Prostate gland (tissue), 2 donors: ENCODE data around the gene SND1. TPM values are rescaled to one million over a fixed set of nuclear protein-coding genes. Genes with fewer than 3 reads are reported as not detected.

Source experiments
- DNase-seq: peaks from one replicate; pipeline ENCODE4 v3.0.0-alpha.2; 2019; ENCODE audit warnings: low spot score
- H3K27ac ChIP-seq, 2 donors: fragments of 200-600 bp; sonication (generic); 2 replicates each; pipeline ENCODE4 v1.5.1; 2017 to 2019
- H3K27me3 ChIP-seq: fragments of 200-600 bp; sonication (generic); replicated peaks from 2 replicates; pipeline ENCODE4 v1.5.1; 2019; ENCODE audit not compliant: insufficient read depth
- H3K36me3 ChIP-seq, 2 donors: fragments of 200-600 bp; sonication (generic); 1 replicate in 1 of 2; 2 replicates in 1 of 2; pipeline versions ENCODE4 v1.5.1 to v1.8.1; 2017 to 2019
- H3K4me1 ChIP-seq: fragments of 200-600 bp; sonication (generic); replicated peaks from 2 replicates; pipeline ENCODE4 v1.5.1; 2019
- H3K4me3 ChIP-seq, 2 donors: fragments of 200-600 bp; sonication (generic); 2 replicates each; pipeline ENCODE4 v1.5.1; 2017 to 2019
- H3K9me3 ChIP-seq: fragments of 200-600 bp; sonication (generic); 2 replicates; pipeline ENCODE4 v1.5.1; 2017
- POLR2A ChIP-seq: fragments of 450-650 bp; IDR thresholded peaks from one replicate; pipeline ENCODE4 v1.6.1; 2016; ENCODE audit warnings: antibody characterized with exemption, mild to moderate bottlenecking
- POLR2AphosphoS5 ChIP-seq: sonication (generic); formaldehyde crosslinking; IDR thresholded peaks from one replicate; pipeline ENCODE4 v1.6.1; 2017; ENCODE audit warnings: antibody characterized with exemption
- WGBS: methylation state at CpG from one replicate; pipeline ENCODE4 v1.1.5; 2018; 5-methylcytosine and 5-hydroxymethylcytosine counted together
- intact Hi-C: fragments of 100-400 bp; cut with DNase I; formaldehyde crosslinking; loops from one replicate; pipeline ENCODE4 v1.14.2; 2022
- total RNA-seq, 2 donors: library from RNA; depleted of rRNA; stranded (reverse); fragments of >200 nt; gene quantifications; one replicate each; pipeline ENCODE4 v1.1.0, GENCODE V29; 2016
- TF ChIP-seq, protein P1 (sequence below), 4 experiments: fragments of 200-600 bp in 2 of 4; fragments of 450-650 bp in 2 of 4; sonication (generic) in 2 of 4; IDR thresholded peaks; 1 replicate in 3 of 4; 2 replicates in 1 of 4; pipeline ENCODE4 v1.5.1; 2016 to 2019; ENCODE audit warnings: antibody characterized with exemption in 4 of 4, mild to moderate bottlenecking in 2 of 4, moderate library complexity in 2 of 4

The SND1 gene
- total RNA-seq, 2 donors from 2014 or later = 175 to 190 TPM

- intact Hi-C loops = no loop called here
- WGBS = 81% methylated on average over 12 of the region's 13 CpGs
- H3K36me3 ChIP-seq = no peaks in the 10 kb centered on the region
These were observed 78.8 kb downstream of the SND1 start for GRCh38 chr7:127730658-127731276.

GRCh38 chr7:127731431-127732080 lies 79.6 kb downstream of the SND1 start:
- H3K36me3 ChIP-seq = no peaks in the 10 kb centered on the region
- TF ChIP-seq POLR2AphosphoS5 (no peak), POLR2A (no peak)
- TF ChIP-seq, protein P1, sequence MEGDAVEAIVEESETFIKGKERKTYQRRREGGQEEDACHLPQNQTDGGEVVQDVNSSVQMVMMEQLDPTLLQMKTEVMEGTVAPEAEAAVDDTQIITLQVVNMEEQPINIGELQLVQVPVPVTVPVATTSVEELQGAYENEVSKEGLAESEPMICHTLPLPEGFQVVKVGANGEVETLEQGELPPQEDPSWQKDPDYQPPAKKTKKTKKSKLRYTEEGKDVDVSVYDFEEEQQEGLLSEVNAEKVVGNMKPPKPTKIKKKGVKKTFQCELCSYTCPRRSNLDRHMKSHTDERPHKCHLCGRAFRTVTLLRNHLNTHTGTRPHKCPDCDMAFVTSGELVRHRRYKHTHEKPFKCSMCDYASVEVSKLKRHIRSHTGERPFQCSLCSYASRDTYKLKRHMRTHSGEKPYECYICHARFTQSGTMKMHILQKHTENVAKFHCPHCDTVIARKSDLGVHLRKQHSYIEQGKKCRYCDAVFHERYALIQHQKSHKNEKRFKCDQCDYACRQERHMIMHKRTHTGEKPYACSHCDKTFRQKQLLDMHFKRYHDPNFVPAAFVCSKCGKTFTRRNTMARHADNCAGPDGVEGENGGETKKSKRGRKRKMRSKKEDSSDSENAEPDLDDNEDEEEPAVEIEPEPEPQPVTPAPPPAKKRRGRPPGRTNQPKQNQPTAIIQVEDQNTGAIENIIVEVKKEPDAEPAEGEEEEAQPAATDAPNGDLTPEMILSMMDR (IDR thresholded peaks at IDR 0.05) = no peak
- intact Hi-C loops = no loop called here
- H3K27me3 ChIP-seq = no peaks in the 10 kb centered on the region
- 29% methylated on average over 10 of the region's 10 CpGs for WGBS
- peaks cover 6% of the 10 kb centered on the region for H3K4me1 ChIP-seq
- no peaks in the 10 kb centered on the region for H3K9me3 ChIP-seq
- DNase-seq = peak; percentile 13
- H3K4me3 ChIP-seq = no peak overlapping the region
- peak overlapping the region in 1 of 2 donors; percentile 32 for H3K27ac ChIP-seq

More at GRCh38 chr7:127730658-127731276, 78.8 kb downstream of the SND1 start:
- no peaks in the 10 kb centered on the region for H3K27me3 ChIP-seq
- no peak overlapping the region for H3K4me3 ChIP-seq
- no peak for DNase-seq
- TF ChIP-seq, protein P1 (IDR thresholded peaks at IDR 0.05) = no peak
- TF ChIP-seq POLR2AphosphoS5 (no peak), POLR2A (no peak)
- no peaks in the 10 kb centered on the region for H3K9me3 ChIP-seq
- peaks cover 6% of the 10 kb centered on the region for H3K4me1 ChIP-seq
- no peak overlapping the region for H3K27ac ChIP-seq

- intact Hi-C loops = no loop called here
- H3K4me3 ChIP-seq = no peak overlapping the region
- DNase-seq = no peak
- no peaks in the 10 kb centered on the region for H3K9me3 ChIP-seq
- H3K36me3 ChIP-seq = no peaks in the 10 kb centered on the region
- no peaks in the 10 kb centered on the region for H3K27me3 ChIP-seq
- H3K4me1 ChIP-seq = peaks cover 6% of the 10 kb centered on the region
- TF ChIP-seq, protein P1 (IDR thresholded peaks at IDR 0.05) = no peak
- TF ChIP-seq POLR2A (no peak), POLR2AphosphoS5 (no peak)
- H3K27ac ChIP-seq = no peak overlapping the region
- WGBS = 86% methylated on average over 2 of the region's 2 CpGs
These were observed 80.3 kb downstream of the SND1 start for GRCh38 chr7:127732306-127732705.

- H3K27ac ChIP-seq = no peak overlapping the region
- WGBS = 90% methylated on average over 3 of the region's 3 CpGs
- H3K4me3 ChIP-seq = no peak overlapping the region
- no peak for DNase-seq
- no peak for TF ChIP-seq POLR2A
- TF ChIP-seq, protein P1 (IDR thresholded peaks at IDR 0.05) = no peak
- TF ChIP-seq POLR2AphosphoS5 = no peak
- H3K9me3 ChIP-seq = no peaks in the 10 kb centered on the region
- no peaks in the 10 kb centered on the region for H3K36me3 ChIP-seq
- H3K4me1 ChIP-seq = peaks cover 6% of the 10 kb centered on the region
- no peaks in the 10 kb centered on the region for H3K27me3 ChIP-seq
- intact Hi-C loops = no loop called here
These were observed 82.0 kb downstream of the SND1 start for GRCh38 chr7:127733986-127734385.

DNA sequence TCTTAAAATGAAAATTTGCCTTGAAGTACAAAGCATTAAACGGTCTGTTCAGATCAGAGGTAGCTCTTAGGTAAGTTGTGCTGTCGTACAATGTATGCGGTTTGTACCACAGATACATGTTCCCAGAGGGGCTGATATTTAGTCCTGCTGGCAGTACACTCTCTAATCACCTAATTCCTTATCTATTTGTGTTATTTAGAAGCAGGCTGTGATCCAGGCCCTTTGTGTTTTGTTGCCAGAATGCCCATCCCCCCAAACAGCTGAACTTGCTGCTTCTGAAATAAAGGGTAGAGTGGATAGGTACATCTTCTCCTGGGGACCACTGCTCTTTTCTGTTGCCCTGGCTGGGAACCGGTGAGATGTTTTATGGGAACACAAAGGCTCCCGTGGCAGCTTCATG lies 84.5 kb downstream of the SND1 start:
- intact Hi-C loops = no loop called here
- Histone ChIP-seq H3K4me1 (no peaks in the 10 kb centered on the region), H3K36me3 (no peaks in the 10 kb centered on the region), H3K27me3 (no peaks in the 10 kb centered on the region), H3K27ac (no peak overlapping the region), H3K9me3 (no peaks in the 10 kb centered on the region), H3K4me3 (no peak overlapping the region)
- DNase-seq = no peak
- TF ChIP-seq, protein P1 (IDR thresholded peaks at IDR 0.05) = no peak
- TF ChIP-seq POLR2AphosphoS5 (no peak), POLR2A (no peak)
- WGBS = 68% methylated on average over 5 of the region's 5 CpGs
